Kidney tubule cell (primary cell): ENCODE measurements around the gene DNAH17.

Experiments used
- DNase-seq: peaks from one replicate; pipeline ENCODE4 v3.0.0-alpha.2; 2018; ENCODE audit warnings: low spot score

DNAH17 gene

GRCh38 chr17:78493853-78494695 lies 83.1 kb downstream of the DNAH17 start:
- no peak for DNase-seq

- DNase-seq: no peak
Observed at GRCh38 chr17:78493450-78493849, 83.7 kb downstream of the DNAH17 start.

GRCh38 chr17:78492116-78492799 lies 84.9 kb downstream of the DNAH17 start:
- no peak for DNase-seq

GRCh38 chr17:78491236-78492115 lies 85.7 kb downstream of the DNAH17 start:
- no peak for DNase-seq

GRCh38 chr17:78490673-78491072 lies 86.5 kb downstream of the DNAH17 start:
- DNase-seq: no peak

GRCh38 chr17:78490156-78490555 lies 87.0 kb downstream of the DNAH17 start:
- no peak for DNase-seq

- no peak for DNase-seq
Observed at GRCh38 chr17:78488867-78489634, 88.1 kb downstream of the DNAH17 start.

GRCh38 chr17:78488156-78488555 lies 89.0 kb downstream of the DNAH17 start:
- no peak for DNase-seq

GRCh38 chr17:78486946-78487680 lies 90.1 kb downstream of the DNAH17 start:
- no peak for DNase-seq

- DNase-seq: no peak
Observed at GRCh38 chr17:78486228-78486802, 90.9 kb downstream of the DNAH17 start.

- DNase-seq: no peak
Observed at GRCh38 chr17:78485290-78486168, 91.7 kb downstream of the DNAH17 start.

GRCh38 chr17:78484271-78485246 lies 92.6 kb downstream of the DNAH17 start:
- DNase-seq: no peak

GRCh38 chr17:78479369-78479768 lies 97.8 kb downstream of the DNAH17 start:
- no peak for DNase-seq

GRCh38 chr17:78478757-78479297 lies 98.4 kb downstream of the DNAH17 start:
- no peak for DNase-seq

- DNase-seq: no peak
Observed at GRCh38 chr17:78477913-78478756, 99.1 kb downstream of the DNAH17 start.

- peak; percentile 49 for DNase-seq
Observed at GRCh38 chr17:78476973-78477372, 100.2 kb downstream of the DNAH17 start.

GRCh38 chr17:78476149-78476548 lies 101.0 kb downstream of the DNAH17 start:
- DNase-seq: no peak
